GM18868 (cell line): ENCODE measurements around the gene DOK6.

Experiments used
- ATAC-seq: cut with Tn5 transposase; IDR thresholded peaks from one replicate; pipeline ENCODE4 v1.9.1; 2021; ENCODE audit warnings: mild to moderate bottlenecking, moderate library complexity; ENCODE audit not compliant: unreplicated experiment

Gene DOK6

GRCh38 chr18:69727912-69728572, 327.4 kb downstream of the DOK6 start:
- ATAC-seq = no peak

DNA sequence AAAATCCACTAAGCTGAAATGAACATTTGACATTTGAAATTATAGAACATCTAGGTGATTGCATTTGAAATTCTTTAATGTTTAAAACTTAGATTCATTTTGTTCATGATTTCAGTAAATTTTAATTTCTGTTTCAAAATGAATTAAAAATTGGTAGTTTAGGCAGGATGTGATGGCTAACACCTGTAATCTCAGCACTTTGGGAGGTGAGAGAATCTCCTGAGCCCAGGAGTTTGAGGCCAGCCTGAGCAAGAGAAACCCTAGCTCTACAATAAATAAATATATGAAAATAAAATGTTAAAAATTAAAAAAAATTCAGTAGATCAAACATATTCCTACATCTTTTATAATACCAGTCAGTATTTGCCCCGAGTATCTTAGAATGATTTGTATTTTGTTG, 330.0 kb downstream of the DOK6 start:
- ATAC-seq = no peak

DNA sequence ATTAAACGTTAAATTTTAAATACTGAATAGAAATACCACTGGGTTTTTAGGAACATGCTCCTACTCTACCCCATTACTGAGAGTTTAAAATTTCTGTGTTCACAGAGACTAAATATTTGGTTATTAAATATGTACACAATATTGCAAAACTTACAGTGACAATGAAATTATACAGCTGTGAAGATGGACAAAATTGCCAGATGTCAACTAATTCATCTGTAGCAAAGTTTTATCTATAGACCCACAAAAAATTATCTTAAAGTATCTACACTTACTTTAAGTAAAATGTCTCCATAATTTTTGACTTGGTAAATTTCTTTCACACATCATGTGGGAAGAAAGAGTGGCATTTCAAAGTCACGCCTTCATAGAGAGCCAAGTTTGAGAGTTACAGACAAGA, 333.8 kb downstream of the DOK6 start:
- ATAC-seq = no peak

DNA sequence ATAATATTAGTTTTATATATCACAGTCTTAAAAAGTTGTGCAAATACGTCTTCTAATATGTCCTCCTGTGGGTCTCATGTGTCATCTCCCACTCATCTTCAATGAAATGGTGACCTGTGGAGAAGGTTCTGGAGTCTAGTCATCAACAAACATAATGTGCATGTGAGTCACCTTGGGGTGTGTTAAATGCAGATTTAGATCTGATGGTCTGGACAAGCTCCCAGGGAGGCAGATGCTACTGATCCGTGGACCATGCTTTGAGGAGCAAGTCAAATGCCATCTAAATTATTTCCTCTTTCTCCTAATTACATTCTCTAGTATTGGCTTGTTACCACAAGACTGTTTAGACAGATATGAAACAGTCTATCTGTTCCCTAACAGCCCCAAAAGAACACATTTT, 336.0 kb downstream of the DOK6 start:
- ATAC-seq = no peak

DNA sequence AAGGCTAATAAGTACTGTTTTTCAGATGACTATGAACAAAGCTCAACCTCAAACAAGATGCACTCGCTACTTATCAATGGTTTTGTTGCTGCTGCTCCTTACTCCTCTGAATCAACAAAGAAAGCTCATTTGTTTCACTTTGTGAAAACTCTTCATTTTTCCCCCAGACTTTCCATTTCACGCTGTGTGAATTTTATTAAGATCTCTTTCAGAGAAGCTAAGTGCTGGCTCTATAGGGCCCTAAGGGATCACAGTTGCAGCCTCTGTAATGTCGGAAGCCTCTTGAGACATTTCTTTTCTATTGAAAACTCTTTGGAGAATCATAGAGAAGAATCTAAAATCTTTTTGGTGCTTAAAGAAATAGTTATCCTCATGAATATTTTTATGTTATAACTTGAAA, 337.2 kb downstream of the DOK6 start:
- ATAC-seq = no peak

DNA sequence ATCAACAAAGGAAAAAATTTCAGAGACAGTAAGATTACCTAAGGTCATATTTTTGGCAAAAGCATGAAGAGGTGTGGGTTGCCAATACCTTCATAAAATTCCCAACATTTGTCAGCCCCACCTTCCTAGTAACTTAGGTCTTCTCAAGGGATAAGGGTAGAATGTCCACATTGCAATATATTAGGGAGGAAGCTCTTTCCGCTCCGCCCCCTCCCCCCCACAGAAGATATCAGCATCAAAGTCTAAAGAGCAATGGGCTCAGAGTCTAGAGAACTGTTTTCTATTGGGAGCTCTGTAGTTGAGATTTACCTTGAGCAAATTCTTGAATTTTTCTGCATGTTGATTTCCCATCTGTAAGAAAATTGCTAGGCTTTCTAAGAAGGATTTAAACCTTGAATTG, 346.7 kb downstream of the DOK6 start:
- no peak for ATAC-seq

GRCh38 chr18:69752737-69753380, 352.2 kb downstream of the DOK6 start:
- ATAC-seq = no peak

DNA sequence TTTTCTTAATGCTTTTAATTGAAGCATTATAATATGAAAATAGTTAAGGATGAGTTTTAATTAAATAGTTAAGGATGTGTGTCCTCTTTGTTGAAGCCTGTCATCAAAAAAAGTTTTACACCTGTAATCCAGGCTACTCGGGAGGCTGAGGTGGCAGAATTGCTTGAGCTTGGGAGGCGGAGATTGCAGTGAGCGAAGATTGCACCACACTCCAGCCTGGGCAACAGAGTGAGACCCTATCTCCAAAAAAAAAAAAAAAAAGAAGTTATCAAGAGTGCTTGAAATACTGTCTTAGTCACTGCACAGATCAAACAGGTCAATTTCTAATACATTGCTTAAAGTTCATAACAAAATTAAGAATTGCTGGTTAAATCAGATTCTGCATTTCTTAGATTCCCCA, 353.4 kb downstream of the DOK6 start:
- no peak for ATAC-seq

DNA sequence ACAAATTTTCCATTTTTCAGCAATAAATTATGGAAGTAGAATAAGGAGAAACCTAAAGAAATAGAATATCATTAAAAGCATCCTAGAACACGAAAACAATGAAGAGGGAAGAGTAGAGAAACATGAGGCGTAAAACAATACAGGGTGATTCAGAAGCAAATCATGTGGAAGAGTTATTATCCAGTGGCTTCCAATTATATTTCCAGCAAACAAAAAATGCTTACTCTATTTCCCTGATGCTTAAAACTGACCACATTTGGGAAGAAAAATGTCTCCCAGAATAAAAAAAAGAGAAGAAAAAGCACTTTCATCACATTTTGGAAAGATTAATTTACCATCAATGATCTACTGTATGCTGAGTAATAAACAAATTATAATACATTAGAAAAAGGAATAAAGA, 354.4 kb downstream of the DOK6 start:
- no peak for ATAC-seq

GRCh38 chr18:69755856-69756496, 355.3 kb downstream of the DOK6 start:
- no peak for ATAC-seq

DNA sequence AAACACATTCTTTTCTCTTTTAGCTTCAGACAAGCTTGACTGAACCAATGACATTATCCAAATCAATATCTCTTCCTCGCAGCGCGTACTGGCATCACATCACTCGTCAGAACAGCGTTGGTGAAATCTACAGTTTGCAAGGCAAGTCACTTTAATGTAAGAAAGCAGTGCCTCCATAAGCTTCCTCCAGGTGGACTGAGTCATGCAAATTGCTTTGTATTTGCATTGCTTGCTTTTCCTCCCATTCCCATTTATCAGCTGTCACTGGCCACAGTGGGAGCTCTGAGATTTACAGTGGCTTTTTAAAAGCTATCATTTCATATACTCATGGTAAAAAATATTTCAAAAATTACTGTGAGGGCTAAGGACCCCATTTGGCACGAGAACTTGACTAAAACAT, 357.0 kb downstream of the DOK6 start:
- ATAC-seq = no peak

DNA sequence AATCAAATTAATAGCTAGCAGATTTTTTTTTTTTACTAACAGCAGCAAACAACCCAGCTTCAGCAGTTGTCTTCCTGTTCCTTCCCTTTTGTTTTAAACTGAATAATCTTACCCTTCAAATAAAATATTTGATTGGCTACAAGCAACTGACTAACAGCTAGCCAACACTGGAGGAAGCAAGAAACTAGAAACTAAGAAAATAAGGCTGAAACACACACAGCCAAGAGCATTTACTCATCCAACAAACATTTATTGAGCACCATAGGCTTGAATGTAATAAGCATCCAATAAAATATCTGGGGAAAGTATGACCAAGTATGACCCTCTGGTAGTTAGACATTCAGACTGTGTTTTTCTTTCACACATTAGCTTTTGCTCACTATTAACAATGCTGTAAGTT, 357.8 kb downstream of the DOK6 start:
- no peak for ATAC-seq

DNA sequence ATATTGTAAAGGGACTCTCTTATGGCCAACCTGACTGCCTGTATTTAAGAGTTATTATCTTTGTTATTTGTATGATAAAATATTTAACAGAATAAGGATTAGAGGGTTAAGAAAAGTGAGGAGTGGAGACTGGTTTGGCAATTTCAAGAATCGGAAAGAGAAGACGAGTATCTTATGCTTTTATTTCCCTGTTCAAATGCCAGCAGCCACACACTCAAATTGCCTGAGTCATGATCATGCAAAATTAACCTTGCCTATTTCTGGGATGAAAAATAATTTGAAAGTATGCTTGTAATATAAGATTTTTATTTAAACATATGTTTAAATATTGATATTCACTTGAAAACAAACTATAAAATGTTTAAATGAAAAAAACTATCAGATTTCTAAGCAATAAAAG, 358.4 kb downstream of the DOK6 start:
- no peak for ATAC-seq

GRCh38 chr18:69763002-69763401, 362.3 kb downstream of the DOK6 start:
- no peak for ATAC-seq

DNA sequence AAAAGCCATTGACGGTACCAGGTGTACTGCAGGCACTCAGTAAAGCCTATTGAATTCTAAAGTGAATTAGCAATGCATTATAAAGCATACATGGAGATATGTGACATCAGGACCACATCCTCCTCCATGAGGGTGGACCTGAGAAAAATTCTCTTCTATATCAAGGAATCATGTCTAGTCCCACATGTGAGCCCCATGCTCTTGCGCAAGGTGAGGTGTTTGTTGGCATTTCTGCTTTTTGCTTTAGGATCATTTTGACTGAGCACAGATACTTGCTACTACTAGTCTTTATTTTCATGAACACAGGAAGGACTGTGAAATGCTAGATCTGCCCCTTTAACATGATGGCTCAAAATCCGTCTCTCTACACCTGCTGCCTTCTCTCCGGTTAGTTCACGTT, 363.1 kb downstream of the DOK6 start:
- no peak for ATAC-seq

DNA sequence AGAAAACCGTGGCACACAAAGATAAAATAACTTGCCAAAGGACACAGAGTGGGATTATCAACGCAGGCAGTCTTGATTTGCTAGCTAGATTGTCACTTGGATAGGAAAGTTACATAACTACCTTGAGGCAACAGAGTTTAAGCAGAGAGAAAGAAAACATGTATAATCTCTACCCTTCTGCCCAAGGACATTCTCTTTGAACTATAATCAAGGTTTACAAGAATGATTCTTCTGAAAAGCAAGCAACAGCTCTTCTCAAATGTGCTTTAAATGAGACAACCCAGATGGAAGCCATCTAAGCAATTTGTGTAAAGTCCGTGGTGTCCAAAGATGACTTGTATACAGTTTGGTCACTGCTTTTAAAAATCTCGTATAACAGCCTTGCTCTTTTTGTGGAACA, 369.6 kb downstream of the DOK6 start:
- ATAC-seq = no peak

GRCh38 chr18:69774831-69775230, 374.1 kb downstream of the DOK6 start:
- no peak for ATAC-seq

DNA sequence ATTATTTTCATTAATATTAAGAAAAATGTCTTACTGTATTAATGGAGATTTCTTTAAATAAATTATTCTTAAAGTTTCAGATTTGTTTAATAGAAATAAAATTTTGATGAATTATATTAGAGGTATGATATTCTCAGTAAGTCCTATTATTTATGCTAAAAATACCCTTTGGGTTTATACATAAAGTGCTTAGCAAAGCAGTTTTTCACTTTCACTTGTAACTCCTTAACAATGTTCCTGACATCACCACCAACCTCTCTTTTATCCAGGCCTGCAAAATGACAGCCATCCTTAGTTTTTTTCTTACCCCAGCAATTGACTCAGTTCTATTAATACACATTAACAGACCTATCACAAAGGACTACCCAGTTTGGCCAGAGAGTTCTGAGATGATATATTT, 376.6 kb downstream of the DOK6 start:
- no peak for ATAC-seq

GRCh38 chr18:69778680-69779079, 378.0 kb downstream of the DOK6 start:
- ATAC-seq = no peak

GRCh38 chr18:69780851-69781250, 380.2 kb downstream of the DOK6 start:
- ATAC-seq = no peak

- no peak for ATAC-seq
Measured at GRCh38 chr18:69784815-69785214, 384.1 kb downstream of the DOK6 start.

- no peak for ATAC-seq
Measured at GRCh38 chr18:69785466-69785865, 384.8 kb downstream of the DOK6 start.

DNA sequence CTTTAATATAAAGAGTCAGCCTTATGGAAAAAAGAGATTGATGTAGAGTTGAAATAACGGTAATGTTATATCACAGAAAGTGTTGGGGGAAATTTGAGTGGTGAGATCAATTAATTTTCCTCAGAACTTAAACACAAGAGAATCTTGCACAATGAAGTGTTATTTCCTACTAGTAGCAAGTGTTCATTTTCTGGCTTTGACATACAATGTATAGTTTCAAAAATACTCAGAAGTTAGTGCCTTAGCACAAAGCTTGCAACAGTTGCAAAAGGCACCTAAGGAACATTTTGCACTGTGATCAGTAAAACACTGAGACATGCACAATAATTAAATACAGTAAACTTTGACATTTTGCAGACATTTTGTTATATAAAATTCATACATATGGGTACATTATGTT, 385.7 kb downstream of the DOK6 start:
- no peak for ATAC-seq
